ENCODE data around the gene CHST11.

The CHST11 gene

GRCh38 chr12:104464899-104465298 is 8.2 kb downstream of the CHST11 start:
- TF ChIP-seq CTCF (IDR thresholded peaks at IDR 0.05; ENCODE audit: borderline replicate concordance, insufficient read depth, low read depth, low read length), result no peak
- no peak overlapping the region for H3K4me3 ChIP-seq (ENCODE audit: low read depth, low read length)

- no peak overlapping the region for H3K4me3 ChIP-seq (ENCODE audit: low read depth, low read length)
- no peak for TF ChIP-seq CTCF (IDR thresholded peaks at IDR 0.05; ENCODE audit: borderline replicate concordance, insufficient read depth, low read depth, low read length)
These were observed 10.1 kb downstream of the CHST11 start for GRCh38 chr12:104466709-104467345.

- no peak for TF ChIP-seq CTCF (IDR thresholded peaks at IDR 0.05; ENCODE audit: borderline replicate concordance, insufficient read depth, low read depth, low read length)
- no peak overlapping the region for H3K4me3 ChIP-seq (ENCODE audit: low read depth, low read length)
These were observed 10.6 kb downstream of the CHST11 start for GRCh38 chr12:104467346-104467837.

GRCh38 chr12:104468371-104468770 is 11.6 kb downstream of the CHST11 start:
- no peak for TF ChIP-seq CTCF (IDR thresholded peaks at IDR 0.05; ENCODE audit: borderline replicate concordance, insufficient read depth, low read depth, low read length)
- no peak overlapping the region for H3K4me3 ChIP-seq (ENCODE audit: low read depth, low read length)

- H3K4me3 ChIP-seq (ENCODE audit: low read depth, low read length), result no peak overlapping the region
- TF ChIP-seq CTCF (IDR thresholded peaks at IDR 0.05; ENCODE audit: borderline replicate concordance, insufficient read depth, low read depth, low read length), result no peak
These were observed 12.3 kb downstream of the CHST11 start for GRCh38 chr12:104469066-104469465.

GRCh38 chr12:104469523-104469922 is 12.8 kb downstream of the CHST11 start:
- no peak for TF ChIP-seq CTCF (IDR thresholded peaks at IDR 0.05; ENCODE audit: borderline replicate concordance, insufficient read depth, low read depth, low read length)

GRCh38 chr12:104470521-104470920 is 13.8 kb downstream of the CHST11 start:
- no peak for TF ChIP-seq CTCF (IDR thresholded peaks at IDR 0.05; ENCODE audit: borderline replicate concordance, insufficient read depth, low read depth, low read length)
- H3K4me3 ChIP-seq (ENCODE audit: low read depth, low read length), result no peak overlapping the region

More at GRCh38 chr12:104469523-104469922, 12.8 kb downstream of the CHST11 start:
- no peak overlapping the region for H3K4me3 ChIP-seq (ENCODE audit: low read depth, low read length)
